GM23338 (cell line): ENCODE measurements around the gene UBAP2. TPM values are rescaled to one million over a fixed set of nuclear protein-coding genes. Genes with fewer than 3 reads are reported as not detected.

Experiments
- ATAC-seq: fragments of 200-7000 bp; cut with Tn5 transposase; 3 replicates; pipeline ENCODE4 v1.9.1; 2020
- DNase-seq: peaks from one replicate; pipeline ENCODE4 v3.0.0-alpha.2; 2015; ENCODE audit warnings: low spot score
- H2AFZ ChIP-seq: fragments of 200-600 bp; sonication (generic); 2 replicates; pipeline ENCODE4 v1.8.0; 2016; ENCODE audit warnings: antibody characterized with exemption, mild to moderate bottlenecking, moderate library complexity
- H3F3A ChIP-seq: fragments of 200-600 bp; sonication (generic); replicated peaks from 2 replicates; pipeline ENCODE4 v1.8.0; 2017; ENCODE audit warnings: antibody characterized with exemption, mixed run types, low read depth
- H3K27ac ChIP-seq: fragments of 200-600 bp; sonication (generic); 2 replicates; pipeline ENCODE4 v1.6.1; 2016; ENCODE audit warnings: low read depth
- H3K27me3 ChIP-seq: fragments of 200-600 bp; sonication (generic); 2 replicates; pipeline ENCODE4 v1.8.0; 2016; ENCODE audit warnings: mild to moderate bottlenecking, mixed run types, moderate library complexity; ENCODE audit not compliant: insufficient read depth
- H3K36me3 ChIP-seq: fragments of 200-600 bp; sonication (generic); 2 replicates; pipeline ENCODE4 v1.8.0; 2016; ENCODE audit warnings: mild to moderate bottlenecking; ENCODE audit not compliant: insufficient read depth
- H3K4me1 ChIP-seq: fragments of 200-600 bp; sonication (generic); 2 replicates; pipeline ENCODE4 v1.8.0; 2016; ENCODE audit warnings: mild to moderate bottlenecking, moderate library complexity; ENCODE audit not compliant: insufficient read depth
- H3K4me2 ChIP-seq: fragments of 200-600 bp; sonication (generic); 2 replicates; pipeline ENCODE4 v1.7.1; 2017; ENCODE audit warnings: mixed run types
- H3K4me3 ChIP-seq: fragments of 200-600 bp; sonication (generic); 2 replicates; pipeline ENCODE4 v1.6.1; 2016; ENCODE audit warnings: mixed run types
- H3K79me2 ChIP-seq: fragments of 200-600 bp; sonication (generic); replicated peaks from 2 replicates; pipeline ENCODE4 v1.8.0; 2017; ENCODE audit warnings: mild to moderate bottlenecking; ENCODE audit not compliant: insufficient read depth
- H3K9me2 ChIP-seq: fragments of 200-600 bp; sonication (generic); 2 replicates; pipeline ENCODE4 v1.8.0; 2017; ENCODE audit not compliant: insufficient read depth
- H4K20me1 ChIP-seq: fragments of 200-600 bp; sonication (generic); replicated peaks from 2 replicates; pipeline ENCODE4 v1.8.0; 2017; ENCODE audit warnings: mild to moderate bottlenecking; ENCODE audit not compliant: insufficient read depth
- H3K27ac Mint-ChIP-seq: 2 replicates; pipeline ENCODE4 v1.8.0; 2020; ENCODE audit warnings: inconsistent platforms, mild to moderate bottlenecking, moderate library complexity, mixed read lengths
- H3K27me3 Mint-ChIP-seq: 3 replicates; pipeline ENCODE4 v1.8.0; 2022; ENCODE audit warnings: low read depth, mild to moderate bottlenecking, moderate library complexity, mixed read lengths, inconsistent platforms; ENCODE audit not compliant: insufficient read depth, poor library complexity
- H3K36me3 Mint-ChIP-seq: 3 replicates; pipeline ENCODE4 v1.8.0; 2021; ENCODE audit warnings: low read depth, mild to moderate bottlenecking, inconsistent platforms, moderate library complexity, mixed read lengths
- H3K4me1 Mint-ChIP-seq: 3 replicates; pipeline ENCODE4 v1.8.0; 2020; ENCODE audit warnings: mild to moderate bottlenecking, inconsistent platforms, mixed read lengths
- H3K4me3 Mint-ChIP-seq: 3 replicates; pipeline ENCODE4 v1.8.0; 2021; ENCODE audit warnings: moderate library complexity, mild to moderate bottlenecking, inconsistent platforms, mixed read lengths
- H3K9me3 Mint-ChIP-seq: 3 replicates; pipeline ENCODE4 v1.8.0; 2020; ENCODE audit warnings: moderate library complexity, mild to moderate bottlenecking, inconsistent platforms, mixed read lengths
- CREB1 ChIP-seq: fragments of 250-450 bp; sonication (Bioruptor Pico); IDR thresholded peaks from 2 replicates; pipeline ENCODE4 v1.5.0; 2020; ENCODE audit warnings: low read depth, mild to moderate bottlenecking, moderate library complexity
- CTCF ChIP-seq, 2 experiments: fragments of 200-600 bp in 1 of 2; sonication (generic) in 1 of 2; conservative IDR thresholded peaks; 2 replicates each; pipeline versions ENCODE4 v1.5.1 to v1.6.1; 2016 to 2017; ENCODE audit warnings: antibody characterized with exemption in 2 of 2, low read depth in 2 of 2, mild to moderate bottlenecking in 2 of 2, moderate library complexity in 1 of 2
- EZH2 ChIP-seq: fragments of 200-600 bp; sonication (generic); IDR thresholded peaks from one replicate; pipeline ENCODE4 v1.8.0; 2017; ENCODE audit warnings: antibody characterized with exemption, mild to moderate bottlenecking, low read depth; ENCODE audit not compliant: unreplicated experiment
- NANOG ChIP-seq: IDR thresholded peaks from 2 replicates; pipeline ENCODE4 v1.6.1; 2016; ENCODE audit warnings: antibody characterized with exemption, borderline replicate concordance
- POLR2AphosphoS5 ChIP-seq: IDR thresholded peaks from 2 replicates; pipeline ENCODE4 v1.6.1; 2016; ENCODE audit warnings: antibody characterized with exemption, low read depth
- ZNF331 ChIP-seq: fragments of 250-450 bp; sonication (Bioruptor Pico); IDR thresholded peaks from 2 replicates; pipeline ENCODE4 v1.5.0; 2020; ENCODE audit warnings: low read depth, mild to moderate bottlenecking, moderate library complexity
- ZNF462 ChIP-seq: fragments of 250-450 bp; sonication (Bioruptor Pico); IDR thresholded peaks from 2 replicates; pipeline ENCODE4 v1.5.0; 2020; ENCODE audit warnings: mild to moderate bottlenecking, moderate library complexity
- polyA plus RNA-seq: library from polyadenylated mRNA; unstranded; fragments of >200 nt; fragmentation: Nextera tagmentation; extraction: Ambion mirVana; gene quantifications from 2 replicates; pipeline ENCODE4 v1.2.1, GENCODE V29; 2016
- total RNA-seq: library from RNA; depleted of rRNA; stranded (reverse); fragments of >200 nt; shearing (Covaris generic); gene quantifications from 2 replicates; pipeline ENCODE4 v1.2.3, GENCODE V29; 2014

The UBAP2 gene
- total and polyA plus RNA-seq, 2 experiments from 2014 or later: 47.4 to 56.4 TPM

- TF ChIP-seq ZNF462 (no peak), CREB1 (CRISPR knock-in tag) (no peak), EZH2 (no peak)
Measured at GRCh38 chr9:33923998-33924701, 124.5 kb downstream of the UBAP2 start (continued).

- no peak overlapping the region for H3K4me3 Mint-ChIP-seq
- Histone ChIP-seq H3K4me3 (no peak overlapping the region), H3K36me3 (peaks cover 49% of the 10 kb centered on the region), H4K20me1 (peaks cover 14% of the 10 kb centered on the region), H3F3A (peaks cover 15% of the 10 kb centered on the region), H2AFZ (no peak overlapping the region), H3K79me2 (no peaks in the 10 kb centered on the region; the same call in 1 of the 2 replicates), H3K4me2 (no peak overlapping the region), H3K9me2 (no peaks in the 10 kb centered on the region), H3K27me3 (no peaks in the 10 kb centered on the region), H3K27ac (0 out of 2 replicates have a peak overlapping the region, but pooled peaks have one; percentile 19), H3K4me1 (peaks cover 11% of the 10 kb centered on the region)
- DNase-seq (no peak), ATAC-seq (no peak)
- TF ChIP-seq NANOG (no peak), ZNF462 (no peak), CREB1 (CRISPR knock-in tag) (no peak), POLR2AphosphoS5 (no peak; the same call in 1 of the 2 replicates), ZNF331 (CRISPR knock-in tag) (no peak), CTCF (conservative IDR thresholded peaks at IDR 0.05; ENCODE audit: low read depth in 2 of 2) (no peak)
- H3K27ac Mint-ChIP-seq: no peak overlapping the region
- H3K4me1 Mint-ChIP-seq: peaks cover 19% of the 10 kb centered on the region
- H3K36me3 Mint-ChIP-seq: peaks cover 94% of the 10 kb centered on the region
- H3K27me3 Mint-ChIP-seq: peaks cover 36% of the 10 kb centered on the region
- no peaks in the 10 kb centered on the region for H3K9me3 Mint-ChIP-seq
Measured at GRCh38 chr9:33923079-33923478, 125.6 kb downstream of the UBAP2 start.
